Astrocyte (in vitro differentiated cells and primary cell): ENCODE results near the gene SPON2.

ENCODE experiments used
- EZH2 ChIP-seq: IDR thresholded peaks from 2 replicates; pipeline ENCODE4 v1.6.1; 2012; ENCODE audit warnings: mild to moderate bottlenecking, low read length, inconsistent platforms; ENCODE audit not compliant: insufficient read depth
- TF ChIP-seq, protein P1 (sequence below): IDR thresholded peaks from 2 replicates; pipeline ENCODE4 v1.5.1; 2011; ENCODE audit warnings: low read depth, mild to moderate bottlenecking, inconsistent platforms, low read length, moderate library complexity; ENCODE audit not compliant: insufficient read depth

DNA sequence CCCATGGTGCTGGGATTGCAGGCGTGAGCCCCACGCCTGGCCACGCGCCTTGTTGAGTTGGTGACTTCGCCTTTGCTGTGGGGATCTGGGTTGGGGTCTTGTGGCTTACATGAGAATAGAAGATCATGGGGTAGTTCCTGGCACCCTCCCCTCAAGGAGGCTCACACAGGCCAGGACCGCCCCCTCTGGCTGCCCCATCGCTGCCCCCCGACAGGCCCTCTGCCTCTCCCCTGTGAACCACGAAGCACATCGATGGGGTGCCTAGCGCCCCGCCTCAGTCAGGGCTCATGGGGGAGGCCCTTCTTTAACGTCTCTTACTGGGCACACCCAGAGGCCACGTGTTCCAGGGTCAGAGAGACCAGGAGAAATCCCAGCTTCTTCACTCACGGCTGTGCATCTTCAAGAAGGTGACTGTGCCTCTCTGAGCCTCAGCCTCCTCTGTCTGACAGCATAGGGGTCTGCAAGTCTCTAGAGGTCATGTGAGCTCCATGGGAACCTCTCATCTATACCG is 23.6 kb upstream of the SPON2 start:
- TF ChIP-seq, protein P1, sequence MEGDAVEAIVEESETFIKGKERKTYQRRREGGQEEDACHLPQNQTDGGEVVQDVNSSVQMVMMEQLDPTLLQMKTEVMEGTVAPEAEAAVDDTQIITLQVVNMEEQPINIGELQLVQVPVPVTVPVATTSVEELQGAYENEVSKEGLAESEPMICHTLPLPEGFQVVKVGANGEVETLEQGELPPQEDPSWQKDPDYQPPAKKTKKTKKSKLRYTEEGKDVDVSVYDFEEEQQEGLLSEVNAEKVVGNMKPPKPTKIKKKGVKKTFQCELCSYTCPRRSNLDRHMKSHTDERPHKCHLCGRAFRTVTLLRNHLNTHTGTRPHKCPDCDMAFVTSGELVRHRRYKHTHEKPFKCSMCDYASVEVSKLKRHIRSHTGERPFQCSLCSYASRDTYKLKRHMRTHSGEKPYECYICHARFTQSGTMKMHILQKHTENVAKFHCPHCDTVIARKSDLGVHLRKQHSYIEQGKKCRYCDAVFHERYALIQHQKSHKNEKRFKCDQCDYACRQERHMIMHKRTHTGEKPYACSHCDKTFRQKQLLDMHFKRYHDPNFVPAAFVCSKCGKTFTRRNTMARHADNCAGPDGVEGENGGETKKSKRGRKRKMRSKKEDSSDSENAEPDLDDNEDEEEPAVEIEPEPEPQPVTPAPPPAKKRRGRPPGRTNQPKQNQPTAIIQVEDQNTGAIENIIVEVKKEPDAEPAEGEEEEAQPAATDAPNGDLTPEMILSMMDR, result no peak
- no peak for TF ChIP-seq EZH2
